ENCODE data around the gene HOMER3. TPM values are rescaled to one million over a fixed set of nuclear protein-coding genes. Genes with fewer than 3 reads are reported as not detected.

Gene HOMER3
- total RNA-seq, 1 donor from 2014 or later: 68.9 TPM

DNA sequence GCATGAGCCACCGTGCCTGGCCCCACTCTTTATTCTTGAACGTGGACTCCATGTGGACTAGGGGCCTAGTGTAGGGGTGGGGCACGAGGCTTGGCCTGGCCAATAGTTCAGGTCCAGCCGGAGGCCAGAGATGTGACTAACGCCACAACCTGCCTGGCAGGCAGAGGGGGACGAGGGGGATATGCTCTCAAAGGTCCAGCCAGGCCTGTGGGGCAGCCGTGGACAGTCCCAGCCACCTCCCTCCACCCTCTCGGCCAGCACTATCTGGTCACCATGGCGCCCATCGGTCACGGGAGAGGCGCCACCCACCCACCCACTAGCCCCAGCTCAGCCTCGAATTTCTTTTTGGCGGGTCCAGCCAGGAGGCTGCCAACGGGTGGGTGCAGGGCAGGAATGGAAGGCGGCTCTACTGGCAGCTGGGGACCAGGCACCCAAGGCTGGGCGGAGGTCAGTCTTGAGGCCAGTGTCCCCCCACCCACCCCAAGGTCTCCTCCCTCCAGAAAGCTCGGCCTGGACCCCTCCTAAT, 42.9 kb downstream of the HOMER3 start:
- no peak overlapping the region for H3K27ac Mint-ChIP-seq (ENCODE audit: unreplicated experiment)
- DNase-seq (ENCODE audit: extremely low spot score, unreplicated experiment): peak; percentile 83
- TF ChIP-seq, protein P1, sequence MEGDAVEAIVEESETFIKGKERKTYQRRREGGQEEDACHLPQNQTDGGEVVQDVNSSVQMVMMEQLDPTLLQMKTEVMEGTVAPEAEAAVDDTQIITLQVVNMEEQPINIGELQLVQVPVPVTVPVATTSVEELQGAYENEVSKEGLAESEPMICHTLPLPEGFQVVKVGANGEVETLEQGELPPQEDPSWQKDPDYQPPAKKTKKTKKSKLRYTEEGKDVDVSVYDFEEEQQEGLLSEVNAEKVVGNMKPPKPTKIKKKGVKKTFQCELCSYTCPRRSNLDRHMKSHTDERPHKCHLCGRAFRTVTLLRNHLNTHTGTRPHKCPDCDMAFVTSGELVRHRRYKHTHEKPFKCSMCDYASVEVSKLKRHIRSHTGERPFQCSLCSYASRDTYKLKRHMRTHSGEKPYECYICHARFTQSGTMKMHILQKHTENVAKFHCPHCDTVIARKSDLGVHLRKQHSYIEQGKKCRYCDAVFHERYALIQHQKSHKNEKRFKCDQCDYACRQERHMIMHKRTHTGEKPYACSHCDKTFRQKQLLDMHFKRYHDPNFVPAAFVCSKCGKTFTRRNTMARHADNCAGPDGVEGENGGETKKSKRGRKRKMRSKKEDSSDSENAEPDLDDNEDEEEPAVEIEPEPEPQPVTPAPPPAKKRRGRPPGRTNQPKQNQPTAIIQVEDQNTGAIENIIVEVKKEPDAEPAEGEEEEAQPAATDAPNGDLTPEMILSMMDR (IDR thresholded peaks at IDR 0.05): no peak
- peaks cover 3% of the 10 kb centered on the region for H3K4me1 Mint-ChIP-seq (ENCODE audit: unreplicated experiment)
- peaks cover 1% of the 10 kb centered on the region for H3K36me3 Mint-ChIP-seq (ENCODE audit: unreplicated experiment)
- H3K9me3 Mint-ChIP-seq (ENCODE audit: unreplicated experiment): no peaks in the 10 kb centered on the region
- H3K27me3 Mint-ChIP-seq (ENCODE audit: unreplicated experiment): no peaks in the 10 kb centered on the region
- no peak overlapping the region for H3K4me3 Mint-ChIP-seq (ENCODE audit: unreplicated experiment)

DNA sequence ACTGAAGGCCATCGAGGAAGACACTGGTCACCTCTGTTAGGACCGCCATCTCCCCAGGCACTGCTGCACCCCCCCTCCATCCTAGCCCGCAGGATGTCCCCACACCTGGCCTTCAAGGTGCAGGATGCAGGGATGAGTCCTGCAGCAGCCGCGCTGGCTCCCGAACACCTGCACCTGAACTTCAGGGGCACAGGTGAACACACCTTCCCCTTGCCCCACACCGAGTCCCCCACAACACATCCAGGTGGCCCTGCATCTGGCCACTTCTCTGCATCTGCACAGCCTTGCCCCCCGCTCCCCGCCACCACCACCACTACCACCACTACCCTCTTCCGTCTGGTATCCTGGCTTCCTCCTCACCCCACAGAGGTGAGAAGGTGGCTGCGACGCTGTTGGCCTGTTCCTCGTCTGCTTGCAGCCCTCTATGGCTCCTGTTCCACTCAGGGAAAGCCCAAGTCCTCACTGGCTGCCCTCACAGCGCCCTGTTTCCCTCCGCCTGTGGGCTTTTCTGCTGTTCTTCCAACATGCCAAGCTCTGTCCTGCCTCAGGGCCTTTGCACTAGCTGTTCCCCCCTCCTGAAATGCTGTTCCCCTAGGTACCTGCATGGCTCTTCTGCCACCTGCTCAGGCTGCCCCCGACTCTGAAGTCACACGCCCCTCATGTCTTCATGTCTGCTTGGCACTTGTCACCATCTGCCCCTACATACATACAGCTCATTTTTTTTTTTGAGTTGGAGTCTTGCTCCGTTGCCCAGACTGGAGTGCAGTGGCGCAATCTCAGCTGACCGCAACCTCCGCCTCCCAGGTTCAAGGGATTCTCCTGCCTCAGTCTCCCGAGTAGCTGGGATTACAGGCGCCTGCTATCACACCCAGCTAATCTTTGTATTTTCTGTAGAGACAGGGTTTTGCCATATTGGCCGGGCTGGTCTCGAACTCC, 43.7 kb downstream of the HOMER3 start:
- peaks cover 1% of the 10 kb centered on the region for H3K36me3 Mint-ChIP-seq (ENCODE audit: unreplicated experiment)
- H3K27ac Mint-ChIP-seq (ENCODE audit: unreplicated experiment): peak overlapping the region; percentile 27

DNA sequence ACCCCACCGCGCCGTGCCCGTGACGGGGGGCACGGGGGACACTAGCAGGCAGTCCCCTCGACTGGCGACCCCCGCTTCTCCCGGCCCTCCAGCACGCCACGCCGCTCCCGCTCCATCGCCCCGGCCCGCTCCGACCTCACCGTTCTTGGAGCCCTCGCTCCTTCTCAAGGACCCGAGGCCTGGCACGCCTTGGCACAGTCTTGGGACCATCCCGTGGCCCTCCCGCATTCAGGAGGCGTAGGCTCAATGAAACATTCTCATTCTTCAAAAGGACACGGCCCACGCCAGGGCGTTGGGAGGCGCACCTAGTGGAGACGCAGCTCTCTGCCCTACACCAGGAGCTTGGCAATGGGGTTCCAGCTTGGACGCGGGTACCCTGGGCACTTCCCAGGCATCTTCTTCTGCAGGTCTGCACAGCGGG, 44.6 kb downstream of the HOMER3 start:
- Mint-ChIP-seq H3K4me1 (ENCODE audit: unreplicated experiment) (peaks cover 3% of the 10 kb centered on the region), H3K36me3 (ENCODE audit: unreplicated experiment) (peaks cover 1% of the 10 kb centered on the region), H3K4me3 (ENCODE audit: unreplicated experiment) (peak overlapping the region; percentile 76), H3K9me3 (ENCODE audit: unreplicated experiment) (no peaks in the 10 kb centered on the region), H3K27me3 (ENCODE audit: unreplicated experiment) (no peaks in the 10 kb centered on the region), H3K27ac (ENCODE audit: unreplicated experiment) (peak overlapping the region; percentile 38)
- TF ChIP-seq, protein P1 (IDR thresholded peaks at IDR 0.05): no peak
- peak; percentile 83 for DNase-seq (ENCODE audit: extremely low spot score, unreplicated experiment)

More for the DNA sequence above, 43.7 kb downstream of the HOMER3 start:
- TF ChIP-seq, protein P1 (IDR thresholded peaks at IDR 0.05): no peak
- Mint-ChIP-seq H3K27me3 (ENCODE audit: unreplicated experiment) (no peaks in the 10 kb centered on the region), H3K9me3 (ENCODE audit: unreplicated experiment) (no peaks in the 10 kb centered on the region), H3K4me1 (ENCODE audit: unreplicated experiment) (peaks cover 3% of the 10 kb centered on the region), H3K4me3 (ENCODE audit: unreplicated experiment) (peak overlapping the region; percentile 76)
- peak; percentile 82 for DNase-seq (ENCODE audit: extremely low spot score, unreplicated experiment)

DNA sequence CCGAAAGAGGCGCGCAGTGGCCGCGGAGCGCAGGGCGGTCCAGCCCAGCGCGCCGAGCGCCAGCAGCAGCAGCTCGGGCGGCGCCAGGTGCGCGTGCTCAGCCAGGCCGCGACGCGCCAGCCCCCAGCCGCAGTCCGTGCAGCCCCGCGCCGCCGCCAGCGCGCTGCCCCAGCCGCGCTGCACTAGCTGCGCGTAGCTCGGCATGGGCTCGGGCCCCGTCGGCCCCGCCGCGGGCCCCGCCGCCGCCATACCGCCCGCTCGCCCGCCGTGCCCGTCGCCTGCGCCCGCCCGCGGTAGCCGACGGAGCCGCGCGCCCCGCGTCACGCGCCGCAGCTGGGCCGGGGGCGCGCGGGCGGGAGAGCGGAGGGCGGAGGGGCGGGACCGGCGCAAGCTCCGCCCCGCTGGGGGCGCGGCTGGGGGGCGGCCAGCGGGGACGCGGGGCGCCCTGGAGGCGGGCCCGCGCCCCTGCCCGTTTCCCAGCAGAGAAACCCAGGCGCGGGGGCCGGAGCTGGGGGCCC, 45.1 kb downstream of the HOMER3 start, which contains the start of gene CERS1:
Gene CERS1 (minus strand): TSS at position 335 of the 518 bp plus-strand sequence. CDS start 86 bp downstream, at position 249.
- Mint-ChIP-seq H3K27ac (ENCODE audit: unreplicated experiment) (peak within 1 kb of the TSS; percentile 38), H3K27me3 (ENCODE audit: unreplicated experiment) (no peaks in the 10 kb centered on the region), H3K9me3 (ENCODE audit: unreplicated experiment) (no peaks in the 10 kb centered on the region), H3K4me3 (ENCODE audit: unreplicated experiment) (peak within 1 kb of the TSS; percentile 81), H3K4me1 (ENCODE audit: unreplicated experiment) (peaks cover 3% of the 10 kb centered on the region), H3K36me3 (ENCODE audit: unreplicated experiment) (no peaks in the 10 kb centered on the region)
- TF ChIP-seq, protein P1 (IDR thresholded peaks at IDR 0.05): no peak
- DNase-seq (ENCODE audit: extremely low spot score, unreplicated experiment): no peak
